GM12891 (cell line): Measurements from ENCODE around the gene INTS2. TPM values are rescaled to one million over a fixed set of nuclear protein-coding genes. Genes with fewer than 3 reads are reported as not detected.

Experiments used
- DNase-seq: peaks from one replicate; pipeline ENCODE4 v3.0.0; 2011; ENCODE audit warnings: low spot score; ENCODE audit not compliant: insufficient read length
- FAIRE-seq: peaks from 2 replicates; lab custom pipeline; 2011; peaks lifted over from hg19 to GRCh38; lab: Jason Lieb, UNC
- PAX5 ChIP-seq: IDR thresholded peaks from 2 replicates; pipeline ENCODE4 v1.6.1; 2011; ENCODE audit warnings: low read length, moderate library complexity, mild to moderate bottlenecking; ENCODE audit not compliant: insufficient read depth, severe bottlenecking
- POLR2A ChIP-seq: IDR thresholded peaks from 2 replicates; pipeline ENCODE4 v1.6.1; 2011; ENCODE audit warnings: low read depth, low read length, control low read depth
- POLR2AphosphoS5 ChIP-seq: IDR thresholded peaks from 2 replicates; pipeline ENCODE4 v1.6.1; 2011; ENCODE audit warnings: low read depth, low read length, control low read depth
- POU2F2 ChIP-seq: IDR thresholded peaks from 2 replicates; pipeline ENCODE4 v1.6.1; 2011; ENCODE audit warnings: low read depth, mild to moderate bottlenecking, control low read depth, low read length, moderate library complexity
- SPI1 ChIP-seq: IDR thresholded peaks from 2 replicates; pipeline ENCODE4 v1.6.1; 2011; ENCODE audit warnings: low read depth, low read length, control low read depth
- TAF1 ChIP-seq: IDR thresholded peaks from 2 replicates; pipeline ENCODE4 v1.6.1; 2011; ENCODE audit warnings: low read depth, low read length, control low read depth
- polyA plus RNA-seq: library from polyadenylated mRNA; unstranded; fragments of >200 nt; gene quantifications from one replicate; pipeline ENCODE4 v1.2.1, GENCODE V29; 2012; ENCODE audit warnings: low read depth, missing spikeins, inconsistent platforms; ENCODE audit not compliant: missing spikeins

The INTS2 gene, protein sequence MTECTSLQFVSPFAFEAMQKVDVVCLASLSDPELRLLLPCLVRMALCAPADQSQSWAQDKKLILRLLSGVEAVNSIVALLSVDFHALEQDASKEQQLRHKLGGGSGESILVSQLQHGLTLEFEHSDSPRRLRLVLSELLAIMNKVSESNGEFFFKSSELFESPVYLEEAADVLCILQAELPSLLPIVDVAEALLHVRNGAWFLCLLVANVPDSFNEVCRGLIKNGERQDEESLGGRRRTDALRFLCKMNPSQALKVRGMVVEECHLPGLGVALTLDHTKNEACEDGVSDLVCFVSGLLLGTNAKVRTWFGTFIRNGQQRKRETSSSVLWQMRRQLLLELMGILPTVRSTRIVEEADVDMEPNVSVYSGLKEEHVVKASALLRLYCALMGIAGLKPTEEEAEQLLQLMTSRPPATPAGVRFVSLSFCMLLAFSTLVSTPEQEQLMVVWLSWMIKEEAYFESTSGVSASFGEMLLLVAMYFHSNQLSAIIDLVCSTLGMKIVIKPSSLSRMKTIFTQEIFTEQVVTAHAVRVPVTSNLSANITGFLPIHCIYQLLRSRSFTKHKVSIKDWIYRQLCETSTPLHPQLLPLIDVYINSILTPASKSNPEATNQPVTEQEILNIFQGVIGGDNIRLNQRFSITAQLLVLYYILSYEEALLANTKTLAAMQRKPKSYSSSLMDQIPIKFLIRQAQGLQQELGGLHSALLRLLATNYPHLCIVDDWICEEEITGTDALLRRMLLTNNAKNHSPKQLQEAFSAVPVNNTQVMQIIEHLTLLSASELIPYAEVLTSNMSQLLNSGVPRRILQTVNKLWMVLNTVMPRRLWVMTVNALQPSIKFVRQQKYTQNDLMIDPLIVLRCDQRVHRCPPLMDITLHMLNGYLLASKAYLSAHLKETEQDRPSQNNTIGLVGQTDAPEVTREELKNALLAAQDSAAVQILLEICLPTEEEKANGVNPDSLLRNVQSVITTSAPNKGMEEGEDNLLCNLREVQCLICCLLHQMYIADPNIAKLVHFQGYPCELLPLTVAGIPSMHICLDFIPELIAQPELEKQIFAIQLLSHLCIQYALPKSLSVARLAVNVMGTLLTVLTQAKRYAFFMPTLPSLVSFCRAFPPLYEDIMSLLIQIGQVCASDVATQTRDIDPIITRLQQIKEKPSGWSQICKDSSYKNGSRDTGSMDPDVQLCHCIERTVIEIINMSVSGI
- polyA plus RNA-seq: 3.5 TPM

DNA sequence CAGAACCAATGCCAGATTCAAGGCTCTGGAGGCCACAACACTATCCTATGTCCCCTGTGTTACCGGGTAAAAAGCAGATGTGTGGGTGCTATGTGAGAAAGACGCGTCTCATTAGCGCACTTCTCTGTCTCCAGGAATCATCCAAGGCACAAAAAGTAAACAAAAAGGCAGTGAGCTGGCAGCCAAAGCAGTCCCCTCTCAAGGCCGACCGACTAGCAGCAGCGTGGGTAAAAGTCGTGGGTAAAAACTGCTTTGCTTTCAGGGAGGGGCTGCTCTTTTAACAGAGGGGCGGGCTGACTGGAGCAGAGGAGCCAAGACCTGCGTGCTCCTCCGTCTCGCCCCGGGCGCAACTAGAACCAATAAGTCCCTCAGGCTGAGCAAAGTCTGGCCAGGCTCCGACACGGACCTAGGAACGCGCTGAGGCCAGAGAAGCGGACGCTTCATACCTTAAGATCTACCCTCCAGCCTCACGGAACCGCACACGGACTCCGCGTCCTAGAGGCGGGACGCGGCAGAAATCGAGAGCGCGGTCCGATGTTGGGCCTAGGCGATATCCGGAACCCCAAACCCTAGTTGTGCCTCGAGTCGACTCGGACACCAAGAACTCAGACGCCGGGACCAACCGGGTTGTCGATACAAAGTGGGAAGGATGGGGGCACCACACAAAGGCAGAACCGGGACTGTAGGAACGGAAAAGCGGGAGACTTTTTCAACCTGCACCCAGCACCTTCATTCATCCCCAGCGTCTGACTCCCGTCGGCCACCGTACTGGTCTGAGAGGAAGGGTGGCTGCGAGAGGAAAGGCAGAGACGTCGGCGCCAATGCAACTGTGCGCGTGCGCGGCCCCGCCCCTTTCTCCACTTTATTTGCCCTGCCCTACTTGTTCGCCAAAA lies at the start of gene INTS2:
Gene INTS2 (minus strand): TSS at position 775 of the 893 bp plus-strand sequence. CDS start 1,338 bp downstream, outside the sequence.
- FAIRE-seq (peak; percentile 89), DNase-seq (peak; percentile 82)
- TF ChIP-seq SPI1: peak; percentile 33; the same call in 1 of the 2 replicates
- peak; percentile 98 for TF ChIP-seq POLR2A
- no peak for TF ChIP-seq PAX5
- peak; percentile 98 for TF ChIP-seq POLR2AphosphoS5
- peak; percentile 87 for TF ChIP-seq TAF1
- peak; percentile 53; the same call in 1 of the 2 replicates for TF ChIP-seq POU2F2

DNA sequence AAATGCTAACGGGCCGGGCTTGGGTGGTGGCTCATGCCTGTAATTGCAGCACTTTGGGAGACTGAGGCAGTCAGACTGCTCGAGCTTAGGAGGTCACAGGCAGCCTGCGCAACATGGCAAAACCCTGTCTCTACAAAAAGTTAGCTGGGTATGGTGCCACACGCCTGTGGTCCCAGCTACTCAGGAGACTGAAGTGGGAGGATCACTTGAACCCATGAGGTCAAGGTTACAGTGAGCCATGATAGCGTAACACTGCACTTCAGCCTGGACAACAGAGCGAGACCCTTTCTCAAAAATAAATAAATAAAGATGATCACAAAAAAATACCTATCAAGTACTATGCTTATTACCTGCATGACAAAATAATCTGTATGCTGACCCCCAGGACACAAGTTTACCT lies 46.3 kb upstream of the INTS2 start:
- TF ChIP-seq POLR2AphosphoS5 (no peak), POLR2A (no peak), TAF1 (no peak), PAX5 (no peak), POU2F2 (no peak), SPI1 (no peak)
- no peak for FAIRE-seq
- no peak for DNase-seq

DNA sequence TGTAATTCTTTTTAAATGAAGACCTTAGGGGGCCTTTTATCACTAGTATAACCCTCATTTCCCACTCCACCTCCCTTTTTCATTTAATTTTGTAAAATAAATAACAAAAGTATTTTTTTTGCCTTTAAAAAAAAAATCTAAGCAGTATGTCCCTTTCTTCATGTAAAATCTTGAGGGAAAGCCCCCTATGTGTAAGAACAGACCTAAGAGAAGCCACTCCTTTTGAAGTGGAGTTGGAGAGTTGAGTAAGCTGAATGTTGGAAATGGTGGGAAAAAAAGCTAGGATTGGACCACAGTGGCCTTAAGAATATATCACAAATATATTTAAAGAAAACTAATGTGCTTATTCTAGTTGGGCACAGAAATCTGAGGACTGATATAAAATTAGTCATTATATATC lies 44.5 kb upstream of the INTS2 start:
- DNase-seq: no peak
- no peak for FAIRE-seq
- TF ChIP-seq SPI1 (no peak), TAF1 (no peak), PAX5 (no peak), POLR2AphosphoS5 (no peak), POLR2A (no peak), POU2F2 (no peak)

DNA sequence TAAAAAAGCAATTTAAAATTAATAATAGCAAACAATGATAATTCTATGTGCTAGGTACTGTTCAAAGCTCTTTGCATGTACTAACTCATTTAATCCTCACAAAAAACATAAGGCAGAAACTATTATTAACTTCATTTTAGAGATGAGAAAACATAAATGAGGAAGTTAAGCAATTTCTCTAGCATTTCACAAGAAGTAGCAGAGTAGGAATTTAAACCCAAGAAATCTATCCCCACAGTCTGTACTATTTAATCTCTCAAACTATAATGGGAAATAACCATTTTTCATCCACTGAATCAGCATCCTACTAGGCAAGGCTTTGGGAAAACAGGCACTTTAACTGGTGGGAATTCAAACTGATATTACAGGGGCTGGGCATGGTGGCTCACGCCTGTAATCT lies 42.2 kb upstream of the INTS2 start:
- no peak for TF ChIP-seq PAX5
- no peak for TF ChIP-seq POLR2AphosphoS5
- TF ChIP-seq POLR2A: no peak
- TF ChIP-seq TAF1: no peak
- TF ChIP-seq SPI1: no peak
- TF ChIP-seq POU2F2: no peak
- FAIRE-seq: no peak
- DNase-seq: no peak

DNA sequence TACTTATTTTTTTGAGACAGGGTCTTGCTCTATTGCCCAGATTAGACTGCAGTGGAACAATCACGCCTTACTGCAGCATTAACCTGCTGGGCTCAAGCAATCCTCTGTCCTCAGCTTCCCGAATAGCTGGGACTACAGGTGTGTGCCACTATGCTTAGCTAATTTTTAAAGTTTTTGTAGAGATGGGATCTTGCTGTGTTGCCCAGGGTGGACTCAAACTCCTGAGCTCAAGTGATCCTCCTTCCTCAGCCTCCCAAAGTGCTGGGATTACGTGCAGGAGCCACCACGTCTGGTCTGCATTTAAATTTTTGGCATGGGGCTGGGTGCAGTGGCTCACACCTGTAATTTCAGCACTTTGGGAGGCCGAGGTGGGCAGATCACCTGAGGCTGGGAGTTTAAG lies 41.0 kb upstream of the INTS2 start:
- TF ChIP-seq POLR2A (no peak), PAX5 (no peak), POLR2AphosphoS5 (no peak), TAF1 (no peak), SPI1 (no peak), POU2F2 (no peak)
- FAIRE-seq (no peak), DNase-seq (no peak)

DNA sequence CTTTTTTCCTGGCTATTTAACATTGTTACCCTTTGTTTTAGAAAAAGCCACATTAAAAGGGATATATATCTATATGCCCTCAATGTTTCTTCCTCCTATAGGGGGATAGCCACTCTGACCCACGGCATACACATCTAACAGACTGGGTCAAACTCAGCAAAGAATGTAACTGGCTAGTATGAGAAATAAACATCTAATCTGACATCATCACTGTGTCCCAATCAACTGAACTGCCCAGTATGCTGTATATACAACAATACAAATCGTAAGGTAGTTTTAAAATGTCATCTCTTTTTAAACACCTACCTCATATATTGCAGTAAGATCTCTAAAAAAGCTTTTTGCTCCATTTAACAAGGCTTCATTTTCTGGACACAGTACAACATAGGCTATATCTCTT lies 39.9 kb upstream of the INTS2 start:
- FAIRE-seq: no peak
- TF ChIP-seq PAX5: no peak
- DNase-seq: no peak

DNA sequence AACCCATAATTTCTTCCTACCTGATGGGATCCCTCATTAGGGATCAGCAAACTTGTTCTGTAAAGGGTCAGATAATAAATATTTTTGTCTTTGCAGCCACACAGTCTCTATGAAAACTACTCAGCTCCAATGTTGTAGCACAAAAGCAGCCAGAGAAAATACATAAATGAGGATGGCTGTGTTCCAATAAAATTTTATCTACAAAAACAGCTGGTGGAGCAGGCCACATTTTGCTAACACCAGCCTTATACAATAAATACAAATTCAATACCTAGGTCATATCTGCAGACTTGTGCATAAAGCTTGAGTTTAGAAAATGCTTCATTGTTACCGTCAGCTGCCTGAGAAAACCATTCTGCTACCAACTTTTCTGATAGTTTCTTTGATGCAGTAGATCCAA lies 38.4 kb upstream of the INTS2 start:
- TF ChIP-seq TAF1 (no peak), POLR2AphosphoS5 (no peak), POU2F2 (no peak), POLR2A (no peak), PAX5 (no peak), SPI1 (no peak)
- no peak for DNase-seq
- no peak for FAIRE-seq

DNA sequence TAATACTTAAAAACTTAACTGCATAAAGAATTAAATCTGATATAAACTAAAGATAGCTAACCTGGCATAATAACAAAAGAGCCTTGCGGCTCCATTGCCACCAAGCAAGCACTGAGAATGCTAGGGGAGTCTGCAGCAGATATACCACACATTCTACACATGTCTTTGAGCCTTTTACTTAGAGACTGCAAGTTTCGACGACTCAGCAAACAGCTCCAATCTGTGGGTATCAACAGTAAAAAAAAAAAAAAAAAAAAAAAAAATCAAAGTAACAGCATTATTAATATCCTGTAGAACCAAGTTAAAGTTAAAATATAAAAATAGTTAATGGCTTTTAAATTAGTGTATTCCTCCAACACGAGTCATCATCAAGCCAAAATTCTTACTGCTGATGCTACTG lies 27.8 kb upstream of the INTS2 start:
- DNase-seq (no peak), FAIRE-seq (no peak)
- no peak for TF ChIP-seq POLR2AphosphoS5
- no peak for TF ChIP-seq PAX5
- TF ChIP-seq TAF1: no peak
- no peak for TF ChIP-seq POU2F2
- TF ChIP-seq POLR2A: no peak
- no peak for TF ChIP-seq SPI1
